Urothelium cell line (cell line): ENCODE results near the gene PCDHGA4.
"Not testable (repeated sequence)": the region's sequence is repeated elsewhere in the genome, so short reads cannot be mapped to it uniquely, and the experiment has no call there.

Experiments
- DNase-seq: peaks from one replicate; pipeline ENCODE4 v3.0.0; 2011; ENCODE audit warnings: low spot score, mixed read lengths
- FAIRE-seq: peaks from 2 replicates; lab custom pipeline; 2011; peaks lifted over from hg19 to GRCh38; lab: Jason Lieb, UNC

The PCDHGA4 gene

GRCh38 chr5:141354900-141355469 lies at the start of gene PCDHGA4:
Gene PCDHGA4 (plus strand): TSS chr5:141355021. CDS start chr5:141355108, 87 bp downstream.
- DNase-seq (no peak), FAIRE-seq (no peak)

GRCh38 chr5:141306630-141307029 lies 48.2 kb upstream of the PCDHGA4 start:
- FAIRE-seq = no peak
- no peak for DNase-seq

- no peak for FAIRE-seq
Measured at GRCh38 chr5:141313711-141314110, 41.1 kb upstream of the PCDHGA4 start.

GRCh38 chr5:141316963-141317362 lies 37.9 kb upstream of the PCDHGA4 start:
- FAIRE-seq, DNase-seq: not testable (repeated sequence)

More at GRCh38 chr5:141313711-141314110, 41.1 kb upstream of the PCDHGA4 start:
- no peak for DNase-seq

GRCh38 chr5:141319202-141319601 lies 35.6 kb upstream of the PCDHGA4 start:
- DNase-seq (no peak), FAIRE-seq (no peak)

- DNase-seq (no peak), FAIRE-seq (no peak)
Measured at GRCh38 chr5:141319699-141320098, 35.1 kb upstream of the PCDHGA4 start.

GRCh38 chr5:141320225-141321169 lies 34.3 kb upstream of the PCDHGA4 start, which contains the start of gene TAF7:
Gene TAF7 (minus strand): TSS chr5:141320784. CDS start chr5:141320044, 740 bp downstream.
- peak; percentile 91 for DNase-seq
- FAIRE-seq = no peak

- FAIRE-seq (no peak), DNase-seq (no peak)
Measured at GRCh38 chr5:141322261-141322660, 32.6 kb upstream of the PCDHGA4 start.

GRCh38 chr5:141326088-141326854 lies 28.6 kb upstream of the PCDHGA4 start:
- no peak for FAIRE-seq

GRCh38 chr5:141328231-141328630 lies 26.6 kb upstream of the PCDHGA4 start:
- no peak for FAIRE-seq
- no peak for DNase-seq

More at GRCh38 chr5:141326088-141326854, 28.6 kb upstream of the PCDHGA4 start:
- DNase-seq = peak; percentile 61

GRCh38 chr5:141330299-141331080 lies 24.3 kb upstream of the PCDHGA4 start, which contains the start of gene PCDHGA1:
Gene PCDHGA1 (plus strand): TSS chr5:141330514.
- no peak for FAIRE-seq

GRCh38 chr5:141332571-141332970 lies 22.2 kb upstream of the PCDHGA4 start:
- FAIRE-seq, DNase-seq: not testable (repeated sequence)

More at GRCh38 chr5:141330299-141331080, 24.3 kb upstream of the PCDHGA4 start, which contains the start of gene PCDHGA1:
- DNase-seq = no peak

GRCh38 chr5:141338538-141339306 lies 16.1 kb upstream of the PCDHGA4 start, which contains the start of gene PCDHGA2:
Gene PCDHGA2 (plus strand): TSS chr5:141338760.
- peak; percentile 12 for DNase-seq

GRCh38 chr5:141340781-141341354 lies 14.0 kb upstream of the PCDHGA4 start:
- FAIRE-seq, DNase-seq: not testable (repeated sequence)

More at GRCh38 chr5:141338538-141339306, 16.1 kb upstream of the PCDHGA4 start, which contains the start of gene PCDHGA2:
- no peak for FAIRE-seq

- no peak for FAIRE-seq
- DNase-seq = no peak
Measured at GRCh38 chr5:141342773-141343172, 12.0 kb upstream of the PCDHGA4 start.

GRCh38 chr5:141343242-141343952 lies 11.4 kb upstream of the PCDHGA4 start, which contains the start of gene PCDHGA3:
Gene PCDHGA3 (plus strand): TSS chr5:141343829. CDS start chr5:141344034, 205 bp downstream.
- DNase-seq = no peak
- FAIRE-seq = no peak

- DNase-seq (no peak), FAIRE-seq (no peak)
Measured at GRCh38 chr5:141343953-141344463, 10.8 kb upstream of the PCDHGA4 start.

- FAIRE-seq (no peak), DNase-seq (no peak)
Measured at GRCh38 chr5:141345327-141345726, 9.5 kb upstream of the PCDHGA4 start.
